Stimulated activated CD8-positive, alpha-beta memory T cell treated with anti-CD3 and anti-CD28 coated beads, Interleukin-4, amount 100 ng/mL, for 4 hours (primary cell): ENCODE results near the gene CALR.
"Not testable (repeated sequence)": the region's sequence is repeated elsewhere in the genome, so short reads cannot be mapped to it uniquely, and the experiment has no call there.

ENCODE experiments used
- DNase-seq, 2 donors: peaks; one replicate each; pipeline ENCODE4 v3.0.0-alpha.2; 2020; ENCODE audit warnings: low read depth in 2 of 2, low spot score in 1 of 2

The CALR gene

DNA sequence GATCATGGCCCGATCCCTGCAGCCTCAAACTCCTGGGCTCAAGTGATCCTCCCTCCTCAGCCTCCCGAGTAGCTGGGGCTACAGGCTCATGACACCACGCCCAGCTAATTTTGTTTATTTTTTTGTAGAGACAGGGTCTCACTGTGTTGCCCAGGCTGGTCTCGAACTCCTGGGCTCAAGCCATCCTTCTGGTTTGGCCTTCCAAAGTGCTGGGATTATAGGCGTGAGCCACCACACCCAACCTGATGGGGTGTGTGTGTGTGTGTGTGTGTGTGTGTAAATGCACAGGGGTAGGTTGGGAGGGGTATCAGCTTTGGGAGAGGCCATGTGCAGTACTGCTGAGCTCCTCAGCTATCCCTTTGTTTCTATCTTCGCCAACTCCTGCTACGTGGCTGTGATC lies 37.7 kb downstream of the CALR start:
- not testable (repeated sequence) for DNase-seq

DNA sequence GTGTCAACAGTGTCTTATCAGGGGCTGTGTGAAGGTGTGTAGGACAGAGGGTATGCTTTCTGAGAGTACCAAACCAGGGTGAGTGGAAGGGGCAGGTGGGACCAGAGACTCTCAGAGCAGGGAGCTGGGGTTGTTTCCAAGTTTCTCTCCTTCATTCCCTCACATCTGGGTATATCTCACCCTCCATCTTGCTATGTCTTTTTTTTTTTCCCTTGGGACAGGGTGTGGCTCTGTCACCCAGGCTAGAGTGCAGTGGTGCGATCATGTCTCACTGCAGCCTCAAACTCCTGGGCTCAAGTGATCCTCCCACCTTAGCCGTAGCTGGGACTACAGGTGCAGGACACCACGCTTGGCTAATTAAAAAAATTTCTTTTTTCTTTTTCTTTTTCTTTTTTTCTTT lies 41.6 kb downstream of the CALR start:
- no peak for DNase-seq

DNA sequence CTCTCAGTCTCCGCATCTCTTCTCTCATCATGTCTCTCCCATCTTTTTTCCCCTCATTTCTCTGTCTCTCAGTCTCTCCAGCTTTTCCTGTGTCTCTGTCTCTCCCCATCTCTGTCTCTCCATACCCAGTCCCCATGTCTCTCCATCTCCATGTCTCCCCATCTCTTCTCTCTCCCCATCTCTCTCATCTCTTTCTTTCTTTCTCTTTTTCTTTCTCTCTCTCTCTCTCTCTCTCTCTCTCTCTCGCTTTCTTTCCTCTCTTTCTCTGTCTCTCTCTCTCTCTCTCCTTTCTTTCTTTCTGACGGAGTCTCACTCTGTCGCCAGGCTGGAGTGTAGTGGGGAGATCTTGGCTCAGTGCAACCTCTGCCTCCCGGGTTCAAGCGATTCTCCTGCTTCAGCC lies 44.2 kb downstream of the CALR start:
- no peak for DNase-seq

DNA sequence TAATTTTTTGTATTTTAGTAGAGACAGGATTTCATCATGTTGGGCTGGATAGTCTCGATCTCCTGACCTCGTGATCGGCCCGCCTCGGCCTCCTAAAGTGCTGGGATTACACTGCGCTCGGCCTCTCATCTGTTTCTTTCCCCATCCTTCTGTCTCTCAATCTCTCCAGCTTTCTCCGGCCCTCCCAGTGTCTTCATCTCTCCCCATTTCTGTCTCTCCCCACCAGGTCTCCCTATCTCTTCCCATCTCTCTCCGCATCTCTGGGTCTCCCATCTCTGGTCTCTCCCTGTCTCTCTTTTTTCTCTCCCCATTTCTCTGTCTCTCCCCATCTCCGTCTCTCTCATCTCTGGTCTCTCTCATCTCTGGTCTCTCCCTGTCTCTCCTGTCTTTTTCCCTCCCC lies 44.7 kb downstream of the CALR start:
- DNase-seq, result no peak

DNA sequence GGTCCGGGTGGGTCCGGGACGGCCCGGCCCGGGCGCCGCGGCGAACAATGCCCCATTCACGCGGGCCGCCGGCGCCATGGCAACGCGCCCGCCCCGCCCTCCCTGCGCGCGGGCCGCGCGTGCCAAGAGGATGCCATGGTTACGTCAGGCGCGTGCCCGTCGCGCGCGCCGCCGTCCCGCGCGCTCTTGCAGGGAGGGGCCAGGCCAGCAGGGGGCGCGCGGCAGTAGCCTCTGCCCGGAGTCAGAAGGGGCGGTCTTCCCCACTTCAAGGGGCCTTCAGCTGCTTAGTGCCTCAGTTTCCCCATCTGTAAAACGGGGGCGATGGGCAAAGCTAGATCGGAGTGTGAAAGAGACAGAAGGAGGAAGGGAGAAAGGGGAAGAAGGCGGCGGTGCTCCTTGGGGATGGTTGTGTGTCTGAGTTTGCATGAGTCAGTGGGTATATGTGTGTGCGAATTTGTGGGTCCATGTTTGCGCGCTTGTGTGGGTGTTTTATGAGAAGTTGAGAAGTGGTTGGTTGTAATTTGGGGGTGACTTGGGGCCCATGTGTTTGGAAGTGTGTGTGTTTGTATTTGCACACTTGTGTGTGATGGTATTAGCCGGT lies 45.2 kb downstream of the CALR start:
- DNase-seq, result peak; percentile 59 to 61

DNA sequence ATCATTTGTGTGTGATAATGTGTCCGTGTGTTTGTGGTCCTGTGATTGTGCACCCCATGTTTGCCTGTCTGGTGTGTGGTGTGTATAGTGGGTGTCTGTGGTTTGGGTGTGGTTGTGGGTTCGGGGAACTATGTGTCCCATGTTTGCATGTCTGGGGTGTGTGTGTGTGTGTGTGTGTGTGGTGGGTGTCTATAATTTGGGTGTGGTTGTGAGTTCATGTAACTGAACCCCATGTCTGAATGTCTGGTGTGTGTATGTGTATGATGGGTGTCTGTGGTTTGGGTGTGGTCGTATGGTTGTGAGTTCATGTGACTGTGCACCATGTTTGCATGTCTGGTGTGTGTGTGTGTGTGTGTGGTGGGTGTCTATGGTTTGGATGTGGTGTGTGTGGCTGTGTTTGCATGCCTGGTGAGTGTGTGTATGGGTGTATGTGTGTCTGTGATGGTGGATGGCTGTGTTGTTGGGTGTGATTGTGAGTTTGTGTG lies 45.8 kb downstream of the CALR start:
- DNase-seq, result no peak

DNA sequence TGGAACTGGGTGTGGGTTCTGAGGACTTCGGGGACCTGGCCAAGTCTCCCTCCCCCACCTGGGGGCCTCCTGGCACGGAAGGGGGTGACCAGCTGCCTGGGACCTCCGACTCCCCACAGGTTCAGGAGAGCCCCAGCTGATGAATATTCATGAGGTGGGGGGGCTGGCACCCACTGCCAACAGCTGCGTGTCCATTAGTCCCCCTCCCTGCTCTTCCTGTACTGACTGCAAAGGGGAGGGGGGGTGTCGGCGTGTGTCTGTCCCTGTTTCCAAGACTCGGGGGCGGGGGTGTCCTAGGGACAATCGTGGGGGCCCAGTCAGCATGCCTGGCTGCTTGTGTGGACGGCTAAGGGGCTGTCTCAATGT lies 46.3 kb downstream of the CALR start:
- DNase-seq, result no peak

DNA sequence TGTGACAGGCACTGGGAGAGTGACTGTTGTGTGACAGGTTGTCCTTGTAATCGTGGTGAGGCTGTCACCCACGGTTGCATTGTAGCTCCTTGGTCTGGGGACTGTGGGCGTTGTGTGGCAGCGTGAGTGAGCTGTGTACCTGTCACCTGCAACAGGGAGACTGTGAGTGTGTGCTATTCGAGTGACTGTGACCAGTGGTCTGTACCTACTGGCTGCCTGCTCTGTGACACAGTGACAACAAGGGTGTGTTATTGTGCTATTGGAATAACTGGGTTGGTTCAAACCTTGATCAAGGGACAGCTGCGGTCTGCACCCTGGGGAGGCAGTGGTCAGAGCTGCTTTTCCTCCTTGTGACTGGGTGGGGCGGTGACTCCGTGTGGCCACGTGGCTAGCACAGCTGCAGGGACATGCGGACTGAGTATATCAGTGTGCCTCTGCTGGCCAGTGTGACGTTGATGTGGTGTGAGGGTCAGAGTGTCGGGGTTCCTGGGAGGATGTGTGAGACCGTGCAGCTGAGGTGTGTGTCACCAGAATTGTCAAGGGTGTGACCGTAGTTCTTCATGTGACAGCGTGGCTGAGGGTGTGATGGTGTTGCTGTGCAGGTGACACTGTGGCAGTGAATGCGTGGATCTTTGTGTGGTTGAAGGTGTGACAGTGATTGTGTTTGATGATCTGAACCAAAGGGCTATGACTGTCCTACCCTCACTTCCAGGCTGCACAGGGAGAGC lies 46.8 kb downstream of the CALR start:
- DNase-seq, result no peak

DNA sequence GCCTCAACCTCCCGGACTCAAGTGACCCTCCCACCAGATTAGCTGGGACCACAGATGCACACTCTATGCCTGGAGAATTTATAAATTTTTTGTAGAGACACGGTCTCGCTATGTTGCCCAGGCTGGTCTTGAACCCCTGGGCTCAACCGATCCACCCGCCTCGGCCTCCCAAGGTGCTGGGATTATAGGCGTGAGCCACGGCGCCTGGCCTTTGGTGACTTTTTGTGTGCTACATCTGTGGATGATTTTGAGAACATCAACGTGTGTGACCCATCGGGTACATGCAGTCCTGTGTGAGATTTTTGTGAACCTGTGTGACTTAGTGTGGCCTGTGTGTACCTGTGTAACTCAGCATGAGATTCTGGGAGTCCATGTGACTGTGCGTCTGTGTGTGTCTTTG lies 48.3 kb downstream of the CALR start:
- DNase-seq, result no peak

DNA sequence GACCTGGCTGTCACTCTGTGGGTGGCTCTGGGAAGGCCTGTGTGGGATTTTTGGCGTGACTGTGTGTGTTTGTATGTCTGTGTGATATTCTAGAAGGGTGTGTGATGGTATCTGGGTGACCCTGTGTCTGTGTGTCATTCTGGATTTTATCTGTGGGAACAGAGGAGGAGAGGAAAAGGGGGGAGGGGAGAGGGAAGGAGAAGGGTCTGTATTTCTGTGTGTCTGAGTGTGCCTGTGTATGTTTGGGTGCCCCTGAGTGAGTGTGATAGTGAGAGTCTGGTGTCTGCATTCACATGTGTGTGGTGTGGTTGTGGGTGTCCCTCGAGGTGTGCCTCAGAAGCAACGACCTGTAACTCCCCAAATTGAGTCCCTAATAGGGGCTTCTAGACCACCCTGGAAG lies 48.8 kb downstream of the CALR start:
- DNase-seq, result no peak

DNA sequence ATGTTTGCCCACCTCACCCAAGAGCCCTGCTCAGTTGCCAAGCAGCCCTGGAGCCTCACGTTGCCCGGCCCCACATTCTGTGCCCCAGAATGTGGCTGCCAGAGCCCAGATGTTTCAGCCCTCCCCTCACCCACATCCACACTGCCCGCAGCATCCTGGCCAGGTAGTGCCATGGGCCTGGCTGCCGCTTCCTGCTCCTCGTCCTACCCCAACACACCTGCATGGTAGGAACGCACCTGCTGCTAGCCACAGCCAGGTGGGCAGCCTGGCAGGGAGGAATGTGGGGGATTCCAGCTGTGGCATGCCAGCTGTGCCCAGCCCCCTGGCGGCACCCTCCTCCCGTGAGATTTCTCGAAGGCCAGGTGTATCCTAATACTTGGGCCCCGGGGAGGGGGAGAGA lies 49.4 kb downstream of the CALR start:
- no peak for DNase-seq

DNA sequence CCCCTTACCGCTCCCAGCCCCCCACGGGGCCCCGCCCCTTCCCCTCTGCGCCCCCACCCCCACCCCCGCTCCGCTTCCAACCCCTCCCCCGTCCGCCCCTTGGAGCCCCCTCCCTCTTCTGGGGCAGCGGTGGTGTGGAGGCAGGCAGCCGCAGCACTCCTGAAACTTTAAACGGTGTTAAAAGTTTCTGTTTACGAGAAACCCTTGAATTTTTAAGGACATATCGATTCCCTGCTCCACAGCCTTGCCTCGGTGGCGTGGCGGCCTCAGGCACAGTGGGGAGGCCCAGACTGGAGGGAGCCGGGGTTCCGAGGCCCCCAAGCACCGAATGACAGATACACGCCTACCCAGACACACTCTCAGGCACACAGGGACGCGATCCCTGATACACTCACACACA lies 52.0 kb downstream of the CALR start:
- no peak for DNase-seq

DNA sequence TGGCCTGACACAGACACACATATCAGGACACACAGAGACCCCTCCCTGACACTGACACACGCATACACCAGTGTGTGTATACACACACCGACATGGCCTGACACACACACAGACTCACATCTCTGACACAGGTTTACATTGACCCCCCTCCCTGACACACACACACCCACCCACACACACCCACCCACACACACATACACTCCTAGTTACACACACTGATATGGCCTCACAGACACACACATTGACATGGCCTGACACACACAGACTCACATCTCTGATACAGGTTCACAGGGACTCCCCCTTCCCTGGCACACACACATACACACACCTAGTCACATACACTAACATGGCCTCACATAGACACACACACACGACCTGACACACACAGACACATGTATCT lies 52.4 kb downstream of the CALR start:
- DNase-seq, result no peak

DNA sequence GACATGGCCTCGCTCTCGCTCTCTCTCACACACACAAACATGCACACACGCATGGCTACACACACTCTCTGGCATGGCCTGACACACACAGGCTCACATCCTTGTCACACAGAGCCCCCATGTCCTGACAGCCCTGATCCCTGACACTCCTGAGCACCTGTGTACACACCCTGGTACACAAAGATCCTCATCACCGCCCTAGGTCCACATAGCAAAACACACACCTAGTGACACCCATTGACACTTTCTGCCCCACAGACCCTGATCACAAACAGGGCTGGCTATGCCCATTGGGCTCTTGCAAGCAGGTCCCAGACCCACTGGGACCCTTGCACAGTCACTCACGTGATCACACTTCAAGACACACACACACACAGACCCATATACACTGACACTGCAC lies 52.9 kb downstream of the CALR start:
- DNase-seq, result no peak

DNA sequence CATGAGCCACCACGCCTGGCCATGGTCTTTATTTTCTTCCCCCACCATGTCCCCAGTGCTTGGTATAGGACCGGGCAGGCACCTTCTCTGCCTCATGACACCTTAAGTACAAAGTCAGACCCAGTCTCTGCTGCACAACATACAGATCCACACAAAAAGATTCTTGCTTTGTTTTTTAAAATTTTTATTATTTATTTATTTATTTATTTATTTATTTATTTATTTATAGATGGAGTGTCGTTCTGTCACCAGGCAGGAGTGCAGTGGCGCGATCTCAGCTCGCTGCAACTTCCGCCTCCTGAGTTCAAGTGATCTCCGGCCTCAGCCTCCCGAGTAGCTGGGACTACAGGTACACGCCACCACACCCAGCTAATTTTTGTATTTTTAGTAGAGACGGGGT lies 54.3 kb downstream of the CALR start:
- no peak for DNase-seq

DNA sequence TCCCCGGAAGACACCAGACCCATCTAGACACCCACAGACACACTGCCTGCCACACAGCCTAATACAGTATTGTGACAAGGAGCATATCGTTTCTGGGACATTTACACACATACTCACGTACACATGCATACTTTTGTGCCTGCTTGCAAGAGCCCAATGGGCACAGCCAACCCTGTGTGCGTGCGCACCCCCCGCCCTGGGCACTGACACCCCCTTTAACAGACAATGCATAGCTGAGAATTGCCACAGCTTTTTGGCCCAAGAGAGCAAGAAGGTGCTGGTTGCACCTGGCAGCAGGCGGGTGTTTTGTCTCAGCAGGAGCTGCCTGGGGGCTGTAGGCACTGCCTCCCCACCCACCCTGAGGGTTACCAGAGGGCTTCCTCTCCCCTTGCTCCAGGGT lies 55.2 kb downstream of the CALR start:
- no peak for DNase-seq
